ENCODE results near the gene PTPN1. TPM values are rescaled to one million over a fixed set of nuclear protein-coding genes. Genes with fewer than 3 reads are reported as not detected.

The PTPN1 gene
- total RNA-seq, 1 donor: 28.6 TPM

DNA sequence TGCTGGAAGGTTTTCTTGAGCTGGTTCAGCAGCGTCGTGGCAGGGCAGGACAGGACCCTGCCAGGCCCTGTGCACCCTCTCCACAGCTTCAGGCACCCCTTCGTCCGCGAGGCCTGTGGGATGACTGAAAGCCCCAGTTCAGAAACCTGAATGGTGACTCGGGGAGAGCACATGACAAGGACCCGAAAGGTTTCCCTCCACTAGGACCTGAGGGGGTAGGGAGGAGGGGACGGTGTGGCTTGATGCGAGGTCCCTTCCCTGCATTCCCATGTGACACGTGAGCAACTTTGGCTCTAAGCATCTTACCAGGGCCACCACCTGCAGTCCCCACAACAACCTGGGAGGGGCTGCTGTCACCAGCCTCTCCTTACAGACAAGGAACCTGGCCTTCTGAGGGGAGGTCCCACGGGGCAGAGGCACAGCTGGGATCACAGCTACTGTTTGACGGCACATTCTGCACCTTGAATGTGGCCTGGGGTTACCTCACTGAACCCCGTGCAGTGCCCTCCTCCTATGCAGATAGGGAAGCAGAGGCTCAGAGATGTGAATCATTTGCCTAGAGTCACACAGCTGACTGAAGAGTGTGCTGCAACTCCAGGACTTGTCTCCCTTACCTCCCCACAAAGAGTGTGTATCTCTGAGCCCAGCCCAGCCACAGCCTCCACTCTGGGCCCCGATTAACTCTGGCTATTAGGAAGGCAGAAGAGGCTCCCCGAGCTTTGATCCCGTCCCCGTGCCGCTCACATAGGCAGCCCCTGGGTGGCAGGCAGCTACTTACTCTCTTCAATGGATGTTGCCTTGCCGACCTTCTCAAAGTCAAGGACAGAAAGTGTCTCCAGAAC, 84.6 kb downstream of the PTPN1 start:
- Histone ChIP-seq H3K4me1 (ENCODE audit: insufficient read depth, low read length) (no peaks in the 10 kb centered on the region), H3K4me3 (ENCODE audit: insufficient read depth, low read length) (no peak overlapping the region), H3K9me3 (ENCODE audit: low read depth, low read length) (no peaks in the 10 kb centered on the region), H3K4me2 (ENCODE audit: insufficient read depth, low read length) (no peak overlapping the region), H3K36me3 (ENCODE audit: insufficient read depth, low read length) (peaks cover 6% of the 10 kb centered on the region), H4K20me1 (ENCODE audit: insufficient read depth, low read length) (no peaks in the 10 kb centered on the region), H3K27me3 (ENCODE audit: insufficient read depth, low read length) (peaks cover 14% of the 10 kb centered on the region), H3K27ac (ENCODE audit: low read depth, low read length) (no peak overlapping the region), H3K79me2 (ENCODE audit: insufficient read depth, low read length) (no peaks in the 10 kb centered on the region), H2AFZ (ENCODE audit: low read length) (no peak overlapping the region)
- peak; percentile 82 for DNase-seq (ENCODE audit: insufficient read length, low spot score, missing footprints)
- TF ChIP-seq, protein P1, sequence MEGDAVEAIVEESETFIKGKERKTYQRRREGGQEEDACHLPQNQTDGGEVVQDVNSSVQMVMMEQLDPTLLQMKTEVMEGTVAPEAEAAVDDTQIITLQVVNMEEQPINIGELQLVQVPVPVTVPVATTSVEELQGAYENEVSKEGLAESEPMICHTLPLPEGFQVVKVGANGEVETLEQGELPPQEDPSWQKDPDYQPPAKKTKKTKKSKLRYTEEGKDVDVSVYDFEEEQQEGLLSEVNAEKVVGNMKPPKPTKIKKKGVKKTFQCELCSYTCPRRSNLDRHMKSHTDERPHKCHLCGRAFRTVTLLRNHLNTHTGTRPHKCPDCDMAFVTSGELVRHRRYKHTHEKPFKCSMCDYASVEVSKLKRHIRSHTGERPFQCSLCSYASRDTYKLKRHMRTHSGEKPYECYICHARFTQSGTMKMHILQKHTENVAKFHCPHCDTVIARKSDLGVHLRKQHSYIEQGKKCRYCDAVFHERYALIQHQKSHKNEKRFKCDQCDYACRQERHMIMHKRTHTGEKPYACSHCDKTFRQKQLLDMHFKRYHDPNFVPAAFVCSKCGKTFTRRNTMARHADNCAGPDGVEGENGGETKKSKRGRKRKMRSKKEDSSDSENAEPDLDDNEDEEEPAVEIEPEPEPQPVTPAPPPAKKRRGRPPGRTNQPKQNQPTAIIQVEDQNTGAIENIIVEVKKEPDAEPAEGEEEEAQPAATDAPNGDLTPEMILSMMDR (IDR thresholded peaks at IDR 0.05; ENCODE audit: extremely low read depth, low read depth, low read length): no peak

DNA sequence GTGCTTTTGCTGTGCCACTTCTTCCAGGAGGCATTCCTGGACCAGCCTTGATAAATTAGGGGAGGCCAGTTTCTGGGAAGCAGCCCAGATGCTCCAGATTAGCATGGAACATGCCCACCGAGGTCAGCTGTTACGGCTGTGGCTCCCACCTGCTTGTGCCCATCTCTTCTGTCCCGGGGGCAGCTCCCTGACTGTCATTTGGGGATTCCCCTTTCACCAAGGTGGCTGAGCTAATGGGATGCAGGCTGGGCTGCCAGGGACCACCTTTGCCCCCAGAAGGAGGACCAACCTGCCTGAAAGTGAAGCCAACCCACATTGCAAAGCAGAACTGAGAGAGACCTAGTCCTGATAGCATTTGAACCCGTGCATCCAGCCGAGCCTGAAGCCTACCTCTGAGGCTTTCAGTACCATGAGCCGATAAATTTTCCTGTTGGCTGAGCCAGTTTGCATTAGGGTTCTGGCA, 85.3 kb downstream of the PTPN1 start:
- DNase-seq (ENCODE audit: insufficient read length, low spot score, missing footprints): peak; percentile 81
- no peaks in the 10 kb centered on the region for H3K9me3 ChIP-seq (ENCODE audit: low read depth, low read length)
- H3K79me2 ChIP-seq (ENCODE audit: insufficient read depth, low read length): no peaks in the 10 kb centered on the region
- H3K4me1 ChIP-seq (ENCODE audit: insufficient read depth, low read length): no peaks in the 10 kb centered on the region
- TF ChIP-seq, protein P1 (IDR thresholded peaks at IDR 0.05; ENCODE audit: extremely low read depth, low read depth, low read length): no peak
- H3K36me3 ChIP-seq (ENCODE audit: insufficient read depth, low read length): no peaks in the 10 kb centered on the region
- H3K27me3 ChIP-seq (ENCODE audit: insufficient read depth, low read length): peaks cover 14% of the 10 kb centered on the region
- H3K27ac ChIP-seq (ENCODE audit: low read depth, low read length): no peak overlapping the region
- H3K4me2 ChIP-seq (ENCODE audit: insufficient read depth, low read length): no peak overlapping the region
- no peak overlapping the region for H2AFZ ChIP-seq (ENCODE audit: low read length)
- no peaks in the 10 kb centered on the region for H4K20me1 ChIP-seq (ENCODE audit: insufficient read depth, low read length)
- no peak overlapping the region for H3K4me3 ChIP-seq (ENCODE audit: insufficient read depth, low read length)

DNA sequence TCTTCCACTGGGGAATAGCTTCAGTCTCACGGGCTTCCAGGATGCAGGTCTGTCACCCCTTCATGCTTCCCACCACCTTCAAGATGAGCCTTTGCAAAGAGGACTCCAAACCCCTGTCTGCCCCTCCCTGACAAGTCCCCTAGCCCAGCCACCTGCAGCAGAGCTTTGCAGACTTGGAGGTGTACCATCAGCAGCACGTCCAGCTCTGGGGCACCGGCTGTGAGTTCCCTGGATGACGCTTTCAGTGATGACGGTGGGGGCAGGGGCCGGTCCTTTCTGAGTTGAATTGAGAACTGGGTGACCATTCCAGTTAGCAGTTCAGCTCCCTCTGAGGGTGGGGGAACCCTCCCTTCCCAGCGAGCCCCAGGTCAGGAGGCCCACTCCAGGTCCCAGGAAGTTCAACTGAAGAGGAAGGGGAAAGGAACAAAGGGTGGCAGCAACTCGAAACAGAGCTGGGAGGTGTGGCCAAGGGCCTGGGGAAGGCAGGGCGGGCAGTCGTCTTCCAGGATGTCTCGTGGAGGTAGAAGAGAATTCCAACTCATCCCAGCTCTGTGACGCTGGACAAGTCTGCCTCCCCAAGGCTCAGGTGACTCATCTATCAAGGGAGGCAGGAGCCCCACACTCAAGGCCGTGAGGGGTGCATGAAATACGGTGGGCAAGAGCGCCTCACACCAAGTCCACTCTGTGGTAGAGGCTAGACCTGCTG, 86.0 kb downstream of the PTPN1 start:
- Histone ChIP-seq H3K27ac (ENCODE audit: low read depth, low read length) (no peak overlapping the region), H3K4me3 (ENCODE audit: insufficient read depth, low read length) (no peak overlapping the region), H3K9me3 (ENCODE audit: low read depth, low read length) (no peaks in the 10 kb centered on the region), H4K20me1 (ENCODE audit: insufficient read depth, low read length) (no peaks in the 10 kb centered on the region), H3K4me1 (ENCODE audit: insufficient read depth, low read length) (no peaks in the 10 kb centered on the region), H3K36me3 (ENCODE audit: insufficient read depth, low read length) (no peaks in the 10 kb centered on the region), H3K4me2 (ENCODE audit: insufficient read depth, low read length) (no peak overlapping the region), H3K27me3 (ENCODE audit: insufficient read depth, low read length) (peaks cover 14% of the 10 kb centered on the region), H2AFZ (ENCODE audit: low read length) (no peak overlapping the region), H3K79me2 (ENCODE audit: insufficient read depth, low read length) (no peaks in the 10 kb centered on the region)
- TF ChIP-seq, protein P1 (IDR thresholded peaks at IDR 0.05; ENCODE audit: extremely low read depth, low read depth, low read length): no peak
- DNase-seq (ENCODE audit: insufficient read length, low spot score, missing footprints): peak; percentile 83

DNA sequence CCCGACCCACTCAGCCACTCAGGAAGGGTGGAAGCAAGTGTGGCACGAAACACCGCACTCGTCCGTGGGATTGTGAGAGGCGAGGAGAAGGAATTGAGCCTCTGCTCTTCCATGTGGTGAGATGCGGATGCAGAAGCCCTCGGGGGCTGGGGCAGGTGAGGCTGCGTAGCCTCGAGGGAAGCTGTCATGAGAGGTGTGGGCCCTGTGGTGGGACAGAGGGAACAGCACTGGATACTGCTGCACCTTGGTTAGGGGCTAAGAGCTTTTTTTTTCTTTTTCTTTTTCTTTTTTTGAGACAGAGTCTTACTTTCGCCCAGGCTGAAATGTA, 86.5 kb downstream of the PTPN1 start:
- Histone ChIP-seq H3K4me2 (ENCODE audit: insufficient read depth, low read length) (no peak overlapping the region), H3K9me3 (ENCODE audit: low read depth, low read length) (no peaks in the 10 kb centered on the region), H3K27ac (ENCODE audit: low read depth, low read length) (no peak overlapping the region), H3K79me2 (ENCODE audit: insufficient read depth, low read length) (no peaks in the 10 kb centered on the region), H4K20me1 (ENCODE audit: insufficient read depth, low read length) (no peaks in the 10 kb centered on the region), H3K27me3 (ENCODE audit: insufficient read depth, low read length) (peaks cover 14% of the 10 kb centered on the region), H3K4me1 (ENCODE audit: insufficient read depth, low read length) (no peaks in the 10 kb centered on the region), H3K4me3 (ENCODE audit: insufficient read depth, low read length) (no peak overlapping the region), H3K36me3 (ENCODE audit: insufficient read depth, low read length) (no peaks in the 10 kb centered on the region), H2AFZ (ENCODE audit: low read length) (no peak overlapping the region)
- DNase-seq (ENCODE audit: insufficient read length, low spot score, missing footprints): no peak
- TF ChIP-seq, protein P1 (IDR thresholded peaks at IDR 0.05; ENCODE audit: extremely low read depth, low read depth, low read length): no peak

All from osteoblast (primary cell).